22Rv1 (cell line): Measurements from ENCODE around the gene ERVFRD-1.

Source experiments
- CTCF ChIP-seq: fragments of 450-650 bp; IDR thresholded peaks from 2 replicates; pipeline ENCODE4 v1.5.1; 2017; ENCODE audit warnings: mild to moderate bottlenecking
- ZFX ChIP-seq: fragments of 450-650 bp; IDR thresholded peaks from 2 replicates; pipeline ENCODE4 v1.6.1; 2017; ENCODE audit warnings: antibody characterized with exemption, borderline replicate concordance

GRCh38 chr6:11126876-11127275 is 15.4 kb upstream of the ERVFRD-1 start:
- TF ChIP-seq CTCF = no peak
- TF ChIP-seq ZFX = no peak
